IMR-90 (cell line): ENCODE measurements around the gene PRKCE. TPM values are rescaled to one million over a fixed set of nuclear protein-coding genes. Genes with fewer than 3 reads are reported as not detected.

Experiments
- ATAC-seq: fragments of 200-7000 bp; cut with Tn5 transposase; 2 replicates; pipeline ENCODE4 v1.9.1; 2020; ENCODE audit warnings: low read depth, mild to moderate bottlenecking, moderate library complexity
- BruUV-seq: library from RNA; stranded (reverse); fragments of 400-500 nt; replicated peaks from 2 replicates; lab custom pipeline; 2021; lab: Mats Ljungman, UMichigan
- CTCF ChIA-PET: fragments of 300-600 bp; formaldehyde crosslinking; extraction: SDS; loops from one replicate; lab custom pipeline; 2021; ENCODE audit warnings: antibody characterized with exemption; lab: Yijun Ruan, JAX
- POLR2A ChIA-PET: fragments of 300-600 bp; sonication (Branson Sonifier 250); formaldehyde crosslinking; loops from one replicate; lab custom pipeline; 2022; ENCODE audit warnings: antibody characterized with exemption; ENCODE audit not compliant: unreplicated experiment; lab: Charles Lee
- DNase-seq: peaks from one replicate; pipeline ENCODE4 v3.0.0; 2013
- H2AFZ ChIP-seq: replicated peaks from 2 replicates; pipeline ENCODE3; 2013; ENCODE audit warnings: low read length, mild to moderate bottlenecking; ENCODE audit not compliant: poor library complexity
- H2AK5ac ChIP-seq: 2 replicates; pipeline ENCODE4 v1.6.1; 2013; ENCODE audit warnings: low read depth, low read length, inconsistent platforms
- H2AK9ac ChIP-seq: replicated peaks from 2 replicates; pipeline ENCODE3; 2013; ENCODE audit warnings: mild to moderate bottlenecking, low read depth, low read length, moderate library complexity; ENCODE audit not compliant: poor library complexity
- H2BK120ac ChIP-seq: 2 replicates; pipeline ENCODE4 v1.6.1; 2013; ENCODE audit warnings: low read depth, low read length, inconsistent platforms
- H2BK15ac ChIP-seq: 3 replicates; pipeline ENCODE4 v1.6.1; 2013; ENCODE audit warnings: low read depth, low read length, inconsistent platforms
- H2BK20ac ChIP-seq: 2 replicates; pipeline ENCODE4 v1.6.1; 2013; ENCODE audit warnings: low read depth, mild to moderate bottlenecking, inconsistent platforms, low read length, moderate library complexity
- H2BK5ac ChIP-seq: 2 replicates; pipeline ENCODE4 v1.6.1; 2013; ENCODE audit warnings: mild to moderate bottlenecking, low read depth, low read length, inconsistent platforms; ENCODE audit not compliant: poor library complexity, severe bottlenecking
- H3K14ac ChIP-seq: replicated peaks from 2 replicates; pipeline ENCODE4 v1.6.1; 2013; ENCODE audit warnings: low read depth, low read length, inconsistent platforms
- H3K18ac ChIP-seq: 2 replicates; pipeline ENCODE4 v1.6.1; 2013; ENCODE audit warnings: low read depth, low read length, control low read depth
- H3K23ac ChIP-seq: 2 replicates; pipeline ENCODE4 v1.6.1; 2013; ENCODE audit warnings: low read depth, low read length, inconsistent platforms
- H3K27ac ChIP-seq: 2 replicates; pipeline ENCODE4 v1.5.1; 2013; ENCODE audit warnings: mild to moderate bottlenecking, control low read depth, low read length; ENCODE audit not compliant: insufficient read depth
- H3K27me3 ChIP-seq: 2 replicates; pipeline ENCODE4 v1.6.1; 2013; ENCODE audit warnings: low read length; ENCODE audit not compliant: control insufficient read depth, insufficient read depth
- H3K36me3 ChIP-seq: 2 replicates; pipeline ENCODE4 v1.6.1; 2013; ENCODE audit warnings: low read length, mixed read lengths; ENCODE audit not compliant: control insufficient read depth, insufficient read depth
- H3K4ac ChIP-seq: 2 replicates; pipeline ENCODE4 v1.6.1; 2013; ENCODE audit warnings: low read depth, low read length, inconsistent platforms
- H3K4me1 ChIP-seq: 2 replicates; pipeline ENCODE4 v1.6.1; 2013; ENCODE audit warnings: low read length, mixed read lengths; ENCODE audit not compliant: control insufficient read depth, insufficient read depth
- H3K4me2 ChIP-seq: 2 replicates; pipeline ENCODE4 v1.6.1; 2013; ENCODE audit warnings: low read depth, mild to moderate bottlenecking, control low read depth, low read length, moderate library complexity
- H3K4me3 ChIP-seq: 2 replicates; pipeline ENCODE4 v1.5.1; 2013; ENCODE audit warnings: low read depth, mild to moderate bottlenecking, control low read depth, low read length, moderate library complexity; ENCODE audit not compliant: insufficient read depth
- H3K56ac ChIP-seq: 2 replicates; pipeline ENCODE4 v1.6.1; 2013; ENCODE audit warnings: low read length, inconsistent platforms; ENCODE audit not compliant: insufficient read depth; ENCODE audit errors: extremely low read depth
- H3K79me1 ChIP-seq, 2 experiments: 2 replicates each; pipeline ENCODE4 v1.6.1; 2013; ENCODE audit warnings: low read length in 2 of 2, inconsistent platforms in 1 of 2, low read depth in 1 of 2
- H3K9ac ChIP-seq: 2 replicates; pipeline ENCODE4 v1.6.1; 2013; ENCODE audit warnings: low read depth, low read length, control low read depth
- H3K9me1 ChIP-seq: 2 replicates; pipeline ENCODE4 v1.6.1; 2013; ENCODE audit warnings: low read length, inconsistent platforms; ENCODE audit not compliant: insufficient read depth
- H3K9me3 ChIP-seq: 2 replicates; pipeline ENCODE4 v1.6.1; 2013; ENCODE audit warnings: low read length; ENCODE audit not compliant: control insufficient read depth, insufficient read depth
- H4K20me1 ChIP-seq: 2 replicates; pipeline ENCODE4 v1.6.1; 2013; ENCODE audit warnings: low read length, inconsistent platforms; ENCODE audit not compliant: insufficient read depth
- H4K5ac ChIP-seq: 2 replicates; pipeline ENCODE4 v1.6.1; 2013; ENCODE audit warnings: mild to moderate bottlenecking, low read depth, low read length, control low read depth
- H4K8ac ChIP-seq, 2 experiments: 2 replicates each; pipeline ENCODE4 v1.6.1; 2013; ENCODE audit warnings: low read depth in 2 of 2, low read length in 2 of 2, control low read depth in 1 of 2, inconsistent platforms in 1 of 2
- H4K91ac ChIP-seq: 2 replicates; pipeline ENCODE4 v1.6.1; 2013; ENCODE audit warnings: low read depth, low read length, inconsistent platforms; ENCODE audit not compliant: insufficient read depth
- BHLHE40 ChIP-seq: fragments of 150-350 bp; IDR thresholded peaks from 2 replicates; pipeline ENCODE4 v1.6.1; 2016; ENCODE audit warnings: mild to moderate bottlenecking, low read depth, low read length
- CEBPB ChIP-seq: IDR thresholded peaks from 2 replicates; pipeline ENCODE4 v1.6.1; 2012; ENCODE audit warnings: low read depth, low read length, improper control_type of control experiment
- CHD1 ChIP-seq: IDR thresholded peaks from 2 replicates; pipeline ENCODE4 v1.6.1; 2012; ENCODE audit warnings: low read depth, low read length, improper control_type of control experiment
- MAFK ChIP-seq: IDR thresholded peaks from 2 replicates; pipeline ENCODE4 v1.6.1; 2012; ENCODE audit warnings: low read depth, low read length, improper control_type of control experiment
- MAZ ChIP-seq: IDR thresholded peaks from 2 replicates; pipeline ENCODE4 v1.6.1; 2012; ENCODE audit warnings: low read depth, mild to moderate bottlenecking, low read length, improper control_type of control experiment, moderate library complexity, borderline replicate concordance
- MXI1 ChIP-seq: IDR thresholded peaks from 2 replicates; pipeline ENCODE4 v1.6.1; 2012; ENCODE audit warnings: low read depth, mild to moderate bottlenecking, low read length, moderate library complexity, borderline replicate concordance
- NFE2L2 ChIP-seq: fragments of 150-350 bp; IDR thresholded peaks from 2 replicates; pipeline ENCODE4 v1.6.1; 2016; ENCODE audit warnings: low read depth, mild to moderate bottlenecking, low read length
- POLR2A ChIP-seq: IDR thresholded peaks from 2 replicates; pipeline ENCODE4 v1.6.1; 2012; ENCODE audit warnings: mild to moderate bottlenecking, low read depth, low read length
- RAD21 ChIP-seq: IDR thresholded peaks from 2 replicates; pipeline ENCODE4 v1.6.1; 2012; ENCODE audit warnings: low read length, improper control_type of control experiment
- RCOR1 ChIP-seq: IDR thresholded peaks from 2 replicates; pipeline ENCODE4 v1.6.1; 2012; ENCODE audit warnings: mild to moderate bottlenecking, low read length, improper control_type of control experiment; ENCODE audit not compliant: insufficient replicate concordance
- SMC3 ChIP-seq: fragments of 150-350 bp; IDR thresholded peaks from 2 replicates; pipeline ENCODE4 v1.6.1; 2016; ENCODE audit warnings: low read depth, mild to moderate bottlenecking, antibody characterized with exemption, low read length, moderate library complexity
- WGBS, 2 experiments: methylation state at CpG; one replicate each; pipeline versions ENCODE4 v1.1.5 to v1.1.7; 2013; ENCODE audit warnings: missing lambda C conversion rate in 2 of 2; ENCODE audit not compliant: insufficient read length in 1 of 2; ENCODE audit errors: extremely low coverage in 2 of 2; 5-methylcytosine and 5-hydroxymethylcytosine counted together
- dilution Hi-C: fragments of 300-500 bp; cut with HindIII; formaldehyde crosslinking; loops from one replicate; pipeline ENCODE4 v1.14.3; 2018; ENCODE audit warnings: low sequenced_read_pairs; ENCODE audit not compliant: unreplicated experiment
- in situ Hi-C: fragments of 300-500 bp; cut with MboI; formaldehyde crosslinking; loops from 3 replicates; pipeline ENCODE4 v1.14.3; 2019; ENCODE audit warnings: low sequenced_read_pairs, inconsistent platforms, mixed read lengths
- intact Hi-C: fragments of 100-400 bp; cut with micrococcal nuclease; formaldehyde crosslinking; loops from 2 replicates; pipeline ENCODE4 v1.10.0; 2022
- polyA plus RNA-seq, 3 experiments: library from polyadenylated mRNA; depleted of rRNA; stranded (reverse); fragments of >200 nt; gene quantifications; 2 replicates each; pipeline ENCODE4 v1.2.3, GENCODE V29; 2012; ENCODE audit warnings: low replicate concordance in 1 of 3
- total RNA-seq: library from RNA; depleted of rRNA; stranded (reverse); fragments of >200 nt; gene quantifications from 2 replicates; pipeline ENCODE4 v1.2.3, GENCODE V29; 2012
- TF ChIP-seq, protein P1 (sequence below): fragments of 150-350 bp; IDR thresholded peaks from 2 replicates; pipeline ENCODE4 v1.6.1; 2017; ENCODE audit warnings: mild to moderate bottlenecking, antibody characterized with exemption, low read length, low read depth
- TF ChIP-seq, protein P2 (sequence below): fragments of 150-350 bp; IDR thresholded peaks from 2 replicates; pipeline ENCODE4 v1.6.1; 2016; ENCODE audit warnings: low read depth, mild to moderate bottlenecking, low read length, moderate library complexity, borderline replicate concordance
- TF ChIP-seq, protein P3 (sequence below): conservative IDR thresholded peaks from 2 replicates; pipeline ENCODE4 v1.5.1; 2012; ENCODE audit warnings: mild to moderate bottlenecking, low read depth, low read length, improper control_type of control experiment

The PRKCE gene
- total and polyA plus RNA-seq, 2 of the 4 experiments (the other 2 are of a cell fraction): 8.1 to 32.4 TPM

DNA sequence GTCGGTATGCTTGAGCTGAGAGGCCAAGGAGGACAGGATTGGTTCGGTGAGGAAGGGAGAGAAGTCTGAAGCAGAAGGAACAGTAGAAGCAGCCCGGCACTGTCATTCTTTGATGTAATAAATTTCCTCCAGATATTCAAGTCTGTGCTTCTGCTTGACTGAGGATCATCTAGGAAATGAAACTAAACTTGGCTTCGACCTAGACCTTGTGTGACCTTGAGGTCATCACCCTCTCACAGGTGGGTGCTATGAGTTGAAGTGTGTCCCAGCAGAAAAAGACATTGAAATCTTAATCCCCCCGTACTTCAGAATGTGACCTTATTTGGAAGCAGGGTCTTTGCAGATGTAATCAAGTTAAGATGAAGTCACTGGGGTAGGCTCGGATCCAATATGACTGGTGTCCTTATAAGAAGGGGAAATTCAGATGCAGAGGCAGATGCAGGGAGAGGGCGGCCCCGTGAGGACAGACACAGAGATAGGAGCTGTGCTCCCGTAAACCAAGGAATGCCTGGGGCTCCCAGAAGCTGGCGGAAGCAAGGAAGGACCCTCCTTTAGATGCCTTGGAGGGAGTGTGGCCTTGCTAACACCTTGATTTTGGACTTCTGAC is 49.0 kb downstream of the PRKCE start:
- no peak overlapping the region for H2AK9ac ChIP-seq
- H3K4ac ChIP-seq: no peak overlapping the region
- no peak overlapping the region for H2BK120ac ChIP-seq
- H3K9me3 ChIP-seq: no peaks in the 10 kb centered on the region
- ATAC-seq (no peak), DNase-seq (no peak)
- peaks cover 17 to 26% of the 10 kb centered on the region in 2 experiments; a peak in 3 of 4 replicates for H3K79me1 ChIP-seq
- TF ChIP-seq, protein P1, sequence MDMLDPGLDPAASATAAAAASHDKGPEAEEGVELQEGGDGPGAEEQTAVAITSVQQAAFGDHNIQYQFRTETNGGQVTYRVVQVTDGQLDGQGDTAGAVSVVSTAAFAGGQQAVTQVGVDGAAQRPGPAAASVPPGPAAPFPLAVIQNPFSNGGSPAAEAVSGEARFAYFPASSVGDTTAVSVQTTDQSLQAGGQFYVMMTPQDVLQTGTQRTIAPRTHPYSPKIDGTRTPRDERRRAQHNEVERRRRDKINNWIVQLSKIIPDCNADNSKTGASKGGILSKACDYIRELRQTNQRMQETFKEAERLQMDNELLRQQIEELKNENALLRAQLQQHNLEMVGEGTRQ: no peak
- TF ChIP-seq MAZ (no peak), SMC3 (no peak), CEBPB (no peak), MXI1 (no peak), POLR2A (no peak), CHD1 (no peak), RCOR1 (no peak), NFE2L2 (no peak), RAD21 (no peak), BHLHE40 (no peak), MAFK (no peak)
- TF ChIP-seq, protein P2, sequence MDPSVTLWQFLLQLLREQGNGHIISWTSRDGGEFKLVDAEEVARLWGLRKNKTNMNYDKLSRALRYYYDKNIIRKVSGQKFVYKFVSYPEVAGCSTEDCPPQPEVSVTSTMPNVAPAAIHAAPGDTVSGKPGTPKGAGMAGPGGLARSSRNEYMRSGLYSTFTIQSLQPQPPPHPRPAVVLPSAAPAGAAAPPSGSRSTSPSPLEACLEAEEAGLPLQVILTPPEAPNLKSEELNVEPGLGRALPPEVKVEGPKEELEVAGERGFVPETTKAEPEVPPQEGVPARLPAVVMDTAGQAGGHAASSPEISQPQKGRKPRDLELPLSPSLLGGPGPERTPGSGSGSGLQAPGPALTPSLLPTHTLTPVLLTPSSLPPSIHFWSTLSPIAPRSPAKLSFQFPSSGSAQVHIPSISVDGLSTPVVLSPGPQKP: no peak
- TF ChIP-seq, protein P3, sequence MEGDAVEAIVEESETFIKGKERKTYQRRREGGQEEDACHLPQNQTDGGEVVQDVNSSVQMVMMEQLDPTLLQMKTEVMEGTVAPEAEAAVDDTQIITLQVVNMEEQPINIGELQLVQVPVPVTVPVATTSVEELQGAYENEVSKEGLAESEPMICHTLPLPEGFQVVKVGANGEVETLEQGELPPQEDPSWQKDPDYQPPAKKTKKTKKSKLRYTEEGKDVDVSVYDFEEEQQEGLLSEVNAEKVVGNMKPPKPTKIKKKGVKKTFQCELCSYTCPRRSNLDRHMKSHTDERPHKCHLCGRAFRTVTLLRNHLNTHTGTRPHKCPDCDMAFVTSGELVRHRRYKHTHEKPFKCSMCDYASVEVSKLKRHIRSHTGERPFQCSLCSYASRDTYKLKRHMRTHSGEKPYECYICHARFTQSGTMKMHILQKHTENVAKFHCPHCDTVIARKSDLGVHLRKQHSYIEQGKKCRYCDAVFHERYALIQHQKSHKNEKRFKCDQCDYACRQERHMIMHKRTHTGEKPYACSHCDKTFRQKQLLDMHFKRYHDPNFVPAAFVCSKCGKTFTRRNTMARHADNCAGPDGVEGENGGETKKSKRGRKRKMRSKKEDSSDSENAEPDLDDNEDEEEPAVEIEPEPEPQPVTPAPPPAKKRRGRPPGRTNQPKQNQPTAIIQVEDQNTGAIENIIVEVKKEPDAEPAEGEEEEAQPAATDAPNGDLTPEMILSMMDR: no peak
- peak overlapping the region; percentile 27; the same call in 1 of the 2 replicates for H2AK5ac ChIP-seq
- no peak overlapping the region for H2BK20ac ChIP-seq
- no peak overlapping the region for H2AFZ ChIP-seq
- WGBS, 2 experiments: 100% methylated on average over 2 of the region's 10 CpGs; no CpG with 5 or more reads in 1 of the 2 experiments
- no peaks in the 10 kb centered on the region for H3K36me3 ChIP-seq
- no peaks in the 10 kb centered on the region for H4K20me1 ChIP-seq
- ChIA-PET POLR2A (no interaction called here), CTCF (no interaction called here)
- H3K56ac ChIP-seq: no peak overlapping the region
- H3K9ac ChIP-seq: no peak overlapping the region
- BruUV-seq: no TSS peak
- H3K18ac ChIP-seq: no peak overlapping the region
- dilution Hi-C loops: no loop called here
- no peak overlapping the region for H2BK15ac ChIP-seq
- H4K91ac ChIP-seq: no peak overlapping the region
- no peak overlapping the region for H3K14ac ChIP-seq
- peaks cover 7% of the 10 kb centered on the region; the same call in 1 of the 2 replicates for H3K9me1 ChIP-seq
- no peak overlapping the region for H3K27ac ChIP-seq
- H4K5ac ChIP-seq: no peak overlapping the region
- intact Hi-C loops: no loop called here
- H3K4me3 ChIP-seq: no peak overlapping the region
- no peaks in the 10 kb centered on the region for H3K27me3 ChIP-seq
- H3K4me1 ChIP-seq: peaks cover 6% of the 10 kb centered on the region
- no peak overlapping the region for H3K23ac ChIP-seq
- no peak overlapping the region for H2BK5ac ChIP-seq
- no peak overlapping the region for H3K4me2 ChIP-seq
- no peak overlapping the region for H4K8ac ChIP-seq
- in situ Hi-C loops: no loop called here
